SHP77 (cell line): Measurements from ENCODE around the gene BIN1.

Source experiments
- DNase-seq, 2 experiments: peaks; one replicate each; lab custom pipeline; 2025; lab: John Stamatoyannopoulos, UW

BIN1 gene, protein sequence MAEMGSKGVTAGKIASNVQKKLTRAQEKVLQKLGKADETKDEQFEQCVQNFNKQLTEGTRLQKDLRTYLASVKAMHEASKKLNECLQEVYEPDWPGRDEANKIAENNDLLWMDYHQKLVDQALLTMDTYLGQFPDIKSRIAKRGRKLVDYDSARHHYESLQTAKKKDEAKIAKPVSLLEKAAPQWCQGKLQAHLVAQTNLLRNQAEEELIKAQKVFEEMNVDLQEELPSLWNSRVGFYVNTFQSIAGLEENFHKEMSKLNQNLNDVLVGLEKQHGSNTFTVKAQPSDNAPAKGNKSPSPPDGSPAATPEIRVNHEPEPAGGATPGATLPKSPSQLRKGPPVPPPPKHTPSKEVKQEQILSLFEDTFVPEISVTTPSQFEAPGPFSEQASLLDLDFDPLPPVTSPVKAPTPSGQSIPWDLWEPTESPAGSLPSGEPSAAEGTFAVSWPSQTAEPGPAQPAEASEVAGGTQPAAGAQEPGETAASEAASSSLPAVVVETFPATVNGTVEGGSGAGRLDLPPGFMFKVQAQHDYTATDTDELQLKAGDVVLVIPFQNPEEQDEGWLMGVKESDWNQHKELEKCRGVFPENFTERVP

DNA sequence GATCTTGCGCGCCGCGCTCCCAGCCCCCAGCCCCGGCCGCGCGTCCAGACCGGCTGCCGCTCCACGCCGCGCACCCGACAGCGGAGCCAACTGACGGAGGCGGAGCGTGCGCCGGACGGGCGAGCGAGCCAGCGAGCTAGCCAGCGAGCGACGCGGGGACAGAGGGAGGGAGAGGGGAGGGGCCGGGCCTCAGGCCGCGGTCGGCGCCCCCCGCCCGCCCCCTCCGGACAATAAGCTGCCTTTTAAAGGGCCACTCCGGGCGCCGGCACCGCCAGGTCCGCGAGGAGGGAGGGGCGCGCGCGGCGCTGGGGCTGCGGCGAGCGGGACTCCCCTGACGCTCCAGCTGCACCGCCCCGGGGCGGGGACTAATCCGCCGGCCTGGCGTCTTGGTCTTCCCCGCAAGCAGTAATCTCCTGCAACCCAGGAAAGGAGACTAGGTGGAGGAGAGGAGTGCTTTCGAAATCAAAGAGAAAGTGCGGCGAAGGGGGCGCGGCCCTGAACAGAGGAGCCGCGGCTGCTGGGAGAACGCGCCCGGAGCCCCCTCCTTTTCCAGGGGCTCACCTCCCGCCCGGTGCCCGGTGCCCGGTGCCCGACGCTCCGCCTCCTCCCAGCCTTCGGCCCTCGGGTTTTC, at the start of gene BIN1:
Gene BIN1, minus strand, starts transcription at position 164 of the 631 bp plus-strand sequence. CDS start 211 bp downstream, outside the sequence.
- peak; percentile 60 for DNase-seq

DNA sequence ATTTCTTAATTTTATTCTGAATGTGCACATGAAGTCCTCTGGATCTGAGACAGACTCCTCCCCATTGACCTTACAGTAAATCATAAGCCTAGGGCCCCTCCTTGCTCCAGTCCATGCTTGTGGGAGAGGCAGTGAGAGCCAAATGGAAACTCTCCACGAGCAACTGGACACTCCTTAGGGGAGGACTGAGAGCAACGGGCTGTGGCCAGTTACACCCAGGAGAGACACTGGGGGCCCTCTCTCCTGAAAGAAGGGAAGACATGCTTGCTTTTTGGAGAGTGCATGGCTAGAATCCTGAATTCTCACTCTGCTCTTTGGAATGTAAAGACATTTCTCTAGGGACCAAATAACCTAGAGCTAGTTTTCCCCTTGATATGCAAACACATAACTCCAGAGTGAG, 49.0 kb upstream of the BIN1 start:
- no peak for DNase-seq

GRCh38 chr2:127155028-127155581, 48.2 kb upstream of the BIN1 start:
- DNase-seq = no peak

DNA sequence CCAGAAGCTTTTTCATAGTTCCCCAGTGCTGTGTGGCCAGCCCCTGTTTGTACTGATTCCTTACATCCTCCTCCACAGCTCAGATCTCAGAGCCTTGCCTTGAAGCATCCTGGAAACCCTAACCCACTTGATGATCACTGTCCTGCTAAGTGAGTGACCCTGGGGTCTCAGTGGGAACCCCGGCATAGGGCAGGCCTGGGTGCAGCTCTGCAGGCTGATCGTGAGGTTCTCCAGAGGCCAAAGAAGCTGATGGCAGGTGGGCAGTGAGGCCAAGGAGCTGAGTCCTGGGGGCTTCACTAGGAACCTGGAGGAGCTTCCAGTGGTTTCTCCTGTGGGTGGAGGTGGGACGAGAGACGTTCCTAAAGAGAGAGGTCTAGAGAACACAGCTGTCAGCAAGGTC, 47.4 kb upstream of the BIN1 start:
- DNase-seq = no peak

GRCh38 chr2:127153691-127154158, 46.8 kb upstream of the BIN1 start:
- no peak for DNase-seq

- no peak for DNase-seq
Measured at GRCh38 chr2:127150996-127151395, 44.0 kb upstream of the BIN1 start.

DNA sequence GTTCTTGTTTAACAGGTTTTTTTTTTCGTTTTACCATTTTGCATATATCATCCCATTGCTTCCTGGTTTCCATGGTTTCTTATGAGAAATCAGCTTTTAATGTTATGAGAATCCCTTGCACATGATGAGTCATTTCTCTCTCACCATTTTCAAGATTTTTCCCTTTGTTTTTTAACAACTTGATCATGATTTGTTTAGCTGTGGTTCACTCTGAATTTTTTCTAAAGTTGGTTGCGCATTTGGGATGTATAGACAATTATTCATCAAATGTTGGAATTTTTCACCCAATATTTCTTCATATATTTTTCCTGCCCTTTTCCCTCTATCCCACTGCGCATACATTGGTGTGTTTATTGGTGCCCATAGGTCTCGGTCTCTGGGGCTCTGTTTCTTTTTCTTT, 42.4 kb upstream of the BIN1 start:
- DNase-seq = no peak

DNA sequence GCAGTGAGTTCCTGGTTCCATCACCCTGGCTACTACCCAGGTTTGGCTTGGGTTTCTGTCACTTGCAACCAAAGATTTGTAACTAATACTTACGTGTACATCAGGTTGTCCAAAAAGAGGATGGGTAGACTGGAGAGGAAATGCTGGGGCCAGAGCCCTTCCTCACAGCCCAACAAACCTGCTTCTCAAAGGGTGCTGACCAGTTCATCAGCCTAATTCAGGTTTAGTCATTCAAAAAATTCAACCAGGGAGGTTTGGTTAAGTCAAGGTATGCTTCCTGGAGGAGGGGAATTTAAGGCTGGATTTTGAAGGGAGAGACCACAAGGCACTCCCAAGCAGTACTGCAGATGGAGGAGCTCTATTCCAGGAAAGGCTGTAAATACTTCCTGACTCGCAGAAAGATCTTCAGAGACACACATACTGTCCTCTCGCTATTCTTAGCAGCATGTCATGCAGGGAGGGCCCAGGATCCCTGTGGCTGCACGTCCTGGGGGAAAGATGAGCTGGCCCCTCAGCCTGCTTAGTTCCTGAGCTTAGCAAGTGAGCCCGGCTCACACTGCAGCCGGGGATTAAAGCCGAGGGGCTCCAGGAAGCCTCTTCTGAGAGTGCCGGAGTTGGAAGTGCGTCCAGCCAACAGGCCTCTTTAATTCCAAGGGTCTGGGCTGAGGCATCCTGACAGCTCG, 40.0 kb upstream of the BIN1 start:
- no peak for DNase-seq

- DNase-seq = no peak
Measured at GRCh38 chr2:127146071-127146725, 39.2 kb upstream of the BIN1 start.

GRCh38 chr2:127145280-127145895, 38.4 kb upstream of the BIN1 start:
- DNase-seq = no peak

DNA sequence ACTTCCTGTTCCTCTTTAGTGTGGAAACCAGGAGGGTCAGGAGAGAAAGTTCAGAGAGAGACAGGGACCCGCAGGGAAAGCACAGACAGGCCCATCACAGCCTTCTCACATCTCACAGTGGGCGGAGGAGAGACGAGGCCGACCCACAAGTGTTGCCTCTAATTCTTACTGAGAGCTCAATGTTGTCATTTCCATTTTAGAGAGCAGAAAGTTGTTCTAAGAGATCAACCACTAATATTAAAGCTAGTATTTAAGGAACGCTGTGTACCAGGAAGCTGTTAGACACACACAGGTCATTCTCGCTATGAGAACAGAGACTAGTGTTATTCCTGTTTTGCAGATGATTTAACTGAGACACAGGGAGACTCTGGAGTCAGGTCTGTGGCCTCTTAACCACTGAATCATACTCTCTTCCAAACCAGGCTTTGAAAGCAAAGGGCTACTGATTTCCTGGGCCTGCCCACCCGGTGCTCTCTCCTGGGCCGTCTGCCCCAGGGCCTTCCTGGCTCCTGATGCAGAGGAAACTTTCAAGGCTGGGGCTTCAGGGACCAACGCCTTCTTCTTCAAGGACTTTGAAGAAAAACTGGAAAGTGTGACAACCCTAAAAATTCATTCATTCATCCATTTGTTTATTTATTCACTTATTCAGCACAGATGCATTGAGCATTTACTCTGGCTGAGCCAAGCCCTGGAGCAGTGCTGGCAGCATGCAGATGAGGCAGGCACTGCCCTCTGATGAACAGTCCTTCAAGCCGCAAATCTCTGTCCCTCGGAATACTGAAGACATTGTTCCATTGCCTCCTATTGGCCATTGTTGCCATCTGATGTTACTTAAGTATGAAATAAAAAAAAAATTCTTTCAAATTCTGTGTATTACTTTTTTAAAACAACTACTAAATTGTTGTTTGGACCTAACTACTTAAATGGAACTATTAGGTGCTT, 37.2 kb upstream of the BIN1 start:
- DNase-seq = no peak

DNA sequence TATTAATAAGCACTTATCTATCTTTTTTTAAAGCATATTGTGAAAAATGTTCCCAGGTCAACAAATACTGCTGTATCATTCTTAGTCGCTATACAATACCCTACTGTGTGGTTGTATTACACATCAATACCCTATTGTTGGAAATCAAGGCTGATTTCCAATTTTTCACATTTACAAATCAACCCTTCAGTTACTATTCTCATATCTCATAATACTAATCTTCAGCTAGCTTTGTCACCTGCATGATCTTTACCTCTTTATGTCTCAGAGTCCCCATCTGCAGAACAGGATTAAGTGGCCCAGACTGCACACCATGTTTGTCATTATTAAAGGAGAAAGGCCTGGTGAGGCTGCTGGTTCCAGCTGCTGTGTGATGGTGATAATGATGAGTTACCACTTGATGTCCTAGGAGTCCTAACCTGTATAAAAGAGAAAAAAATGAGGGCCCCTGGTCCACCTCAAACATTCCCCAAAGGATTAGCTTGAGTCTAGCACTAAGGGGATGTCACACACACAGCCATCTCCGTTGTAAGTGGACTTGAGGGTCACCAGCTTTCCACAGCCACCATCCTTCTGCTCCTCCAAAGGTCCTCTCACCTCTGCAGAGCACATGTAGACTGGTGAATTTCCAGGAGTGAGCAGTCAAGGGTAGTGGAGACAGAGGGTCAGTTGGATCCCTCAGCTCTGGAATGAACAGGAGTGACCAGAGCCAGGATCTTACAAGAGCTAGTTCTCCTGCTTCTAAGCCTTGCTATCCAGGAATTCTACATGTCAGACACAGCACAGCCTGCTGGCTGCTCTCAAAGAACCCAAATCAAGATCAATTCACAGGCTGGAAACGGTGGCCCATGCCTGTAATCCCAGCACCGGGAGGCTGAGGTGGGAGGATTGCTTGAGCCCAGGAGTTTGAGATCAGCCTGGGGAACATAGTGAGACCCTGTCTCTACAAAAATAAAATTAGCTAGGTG, 36.0 kb upstream of the BIN1 start:
- DNase-seq = no peak

DNA sequence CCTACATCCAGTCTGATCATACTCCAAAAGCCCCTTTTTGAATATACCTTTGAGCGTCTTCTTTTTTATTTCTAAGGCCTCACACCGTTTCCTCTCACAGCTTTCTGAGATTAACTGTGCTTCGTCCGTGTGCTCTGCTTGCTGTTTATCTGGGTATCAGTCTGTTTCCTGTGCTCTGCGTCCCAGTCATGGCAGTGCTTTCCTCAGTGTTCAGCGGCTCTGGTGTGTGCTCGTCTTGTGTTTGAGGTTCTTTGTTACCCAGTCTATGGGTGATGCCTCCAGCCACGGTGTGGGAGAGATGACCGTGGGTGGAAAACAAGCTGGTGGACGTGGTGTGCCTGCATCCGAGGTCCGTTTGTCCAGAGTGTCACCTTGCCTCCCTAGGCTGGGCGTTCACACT, 33.6 kb upstream of the BIN1 start:
- DNase-seq = no peak

DNA sequence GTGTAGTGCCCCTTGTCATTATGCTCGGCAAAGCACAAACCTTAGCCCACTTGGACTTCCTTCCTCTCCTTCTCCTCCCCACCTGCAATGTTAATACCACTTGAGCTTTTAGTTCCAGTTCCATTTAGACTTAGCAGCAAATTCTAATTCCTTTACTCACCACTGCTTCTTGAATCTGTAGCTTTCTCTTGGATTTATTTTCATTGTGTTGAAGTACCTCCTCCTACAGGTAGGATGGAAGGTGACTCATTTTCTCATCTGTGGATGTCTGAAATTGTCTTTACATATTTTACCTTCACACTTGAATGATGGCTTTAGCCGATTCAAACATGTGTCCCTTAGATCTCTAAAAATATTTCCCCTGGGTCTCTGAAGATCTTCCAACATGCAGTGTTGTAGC, 32.8 kb upstream of the BIN1 start:
- DNase-seq = no peak

- DNase-seq = no peak
Measured at GRCh38 chr2:127138281-127138680, 31.3 kb upstream of the BIN1 start.

- DNase-seq = no peak
Measured at GRCh38 chr2:127137741-127138140, 30.8 kb upstream of the BIN1 start.

DNA sequence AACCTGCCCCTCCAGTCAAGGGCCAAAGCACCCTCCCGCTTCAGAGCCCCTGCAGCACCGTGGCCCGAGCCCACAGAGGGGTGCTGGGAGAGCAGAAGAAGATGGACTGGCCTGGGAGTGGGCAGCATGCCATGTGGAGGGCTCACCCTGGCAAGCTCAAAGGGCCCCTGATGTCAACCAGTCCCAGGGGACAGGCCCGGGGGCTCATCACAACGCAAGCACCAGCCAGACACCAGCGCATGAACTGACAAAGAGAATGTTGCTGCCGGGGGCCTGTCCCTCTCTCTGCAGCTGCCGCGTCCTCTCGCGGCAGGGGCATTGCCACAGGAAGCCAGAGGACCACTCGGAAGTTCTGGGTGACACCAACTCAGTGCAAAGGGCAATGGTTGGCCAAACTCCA, 30.3 kb upstream of the BIN1 start:
- DNase-seq = no peak

DNA sequence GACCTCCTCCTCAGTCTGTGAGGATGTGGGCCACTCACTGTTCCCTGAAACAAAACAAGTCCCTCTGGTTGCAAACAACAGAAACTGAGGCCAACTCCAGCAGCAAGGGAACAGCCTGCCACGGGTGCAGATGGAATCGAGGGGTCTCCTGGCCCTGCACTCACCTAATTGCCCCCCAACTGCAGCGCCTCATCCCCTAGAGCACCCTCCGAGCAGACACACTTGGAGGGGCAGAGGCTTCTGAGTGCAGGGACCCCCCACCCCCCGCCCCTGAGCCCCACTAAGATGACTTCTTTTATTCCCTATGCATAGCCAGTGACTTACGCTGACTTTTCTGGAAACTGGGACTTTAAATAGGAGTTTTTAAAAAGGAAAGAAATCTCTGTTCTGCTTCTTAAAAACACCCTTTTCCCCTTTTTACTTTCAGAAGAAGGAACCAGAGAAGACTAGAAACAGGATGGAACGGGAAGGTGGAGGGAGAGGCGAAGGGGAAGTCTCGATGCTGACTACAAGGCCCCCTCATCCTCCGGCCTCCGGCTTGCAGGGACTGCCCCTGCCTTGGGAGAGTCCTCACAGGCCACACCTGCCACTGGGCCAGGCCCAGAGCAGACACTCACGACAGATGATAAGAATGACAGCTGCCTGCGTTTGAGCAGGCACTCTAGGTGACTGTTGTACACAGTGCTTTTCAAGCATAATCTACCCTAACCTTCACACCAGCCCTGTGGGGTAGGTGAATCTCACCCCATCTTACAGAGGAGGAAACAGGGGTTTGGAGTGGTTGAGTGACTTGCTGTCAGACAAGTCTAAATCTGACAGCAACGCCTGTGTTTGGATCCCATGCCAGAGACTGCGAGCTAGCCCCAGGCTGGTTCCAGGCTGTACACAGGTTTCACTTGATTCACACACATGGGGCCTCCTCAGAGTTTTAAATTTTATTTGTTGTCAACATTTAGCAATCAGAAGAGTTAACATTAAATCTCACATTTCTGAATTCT, 28.2 kb upstream of the BIN1 start:
- no peak for DNase-seq
